HG03521 (cell line): Measurements from ENCODE around the gene COLEC12.

ENCODE experiments used
- ATAC-seq: cut with Tn5 transposase; IDR thresholded peaks from one replicate; pipeline ENCODE4 v1.9.1; 2021; ENCODE audit warnings: mild to moderate bottlenecking, moderate library complexity; ENCODE audit not compliant: unreplicated experiment

Gene COLEC12

DNA sequence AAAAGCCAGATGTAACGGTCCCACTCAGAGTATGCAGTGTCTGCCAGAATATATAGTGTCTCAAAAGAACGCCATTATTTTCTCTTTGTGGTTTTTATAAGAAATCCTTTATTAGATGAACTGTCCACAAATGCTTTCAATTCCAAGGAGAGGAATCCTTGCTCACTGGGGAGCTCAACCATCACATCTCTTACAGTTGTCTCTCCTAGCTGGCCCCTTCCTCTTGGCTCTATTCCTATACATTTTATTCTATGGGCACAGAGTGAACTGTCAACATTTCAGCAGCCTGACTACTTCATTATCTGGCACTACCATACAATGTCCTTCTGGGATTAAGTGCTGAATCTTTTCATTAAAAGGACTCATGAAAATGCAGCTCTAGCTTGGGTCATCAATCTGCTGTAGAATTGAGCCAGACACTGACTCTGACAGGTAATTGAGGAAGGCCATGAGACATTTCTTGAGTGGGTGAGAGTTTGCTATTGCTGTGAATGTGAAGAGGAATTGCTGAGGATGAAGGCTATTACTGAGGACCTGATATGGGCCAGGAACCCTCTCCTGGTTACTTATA, 136.2 kb downstream of the COLEC12 start:
- ATAC-seq: no peak

- ATAC-seq: no peak
Observed at GRCh38 chr18:363301-364085, 137.0 kb downstream of the COLEC12 start.

- ATAC-seq: no peak
Observed at GRCh38 chr18:362311-363290, 137.9 kb downstream of the COLEC12 start.

GRCh38 chr18:361941-362310, 138.6 kb downstream of the COLEC12 start:
- no peak for ATAC-seq

GRCh38 chr18:361100-361732, 139.3 kb downstream of the COLEC12 start:
- no peak for ATAC-seq

- no peak for ATAC-seq
Observed at GRCh38 chr18:360676-361075, 139.8 kb downstream of the COLEC12 start.

GRCh38 chr18:356778-357177, 143.7 kb downstream of the COLEC12 start:
- no peak for ATAC-seq

DNA sequence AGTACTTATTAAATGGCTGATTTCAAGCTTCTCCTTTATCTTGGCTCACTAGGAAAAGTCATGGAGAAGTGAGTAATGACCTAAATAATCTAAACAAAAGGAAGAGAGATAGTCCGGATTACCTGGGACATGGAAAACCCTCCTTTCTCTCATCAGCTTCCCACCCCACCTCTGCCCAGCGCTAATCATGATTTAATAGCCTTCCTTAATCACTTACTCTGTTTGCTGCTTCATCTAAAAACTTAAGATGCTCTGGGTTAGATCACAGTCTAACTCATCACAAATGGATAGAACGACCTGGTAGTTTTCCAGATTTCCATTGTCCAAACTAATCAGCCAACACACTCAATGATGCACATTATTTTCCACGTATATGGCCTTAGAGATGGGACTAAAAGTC, 144.8 kb downstream of the COLEC12 start:
- ATAC-seq: no peak

DNA sequence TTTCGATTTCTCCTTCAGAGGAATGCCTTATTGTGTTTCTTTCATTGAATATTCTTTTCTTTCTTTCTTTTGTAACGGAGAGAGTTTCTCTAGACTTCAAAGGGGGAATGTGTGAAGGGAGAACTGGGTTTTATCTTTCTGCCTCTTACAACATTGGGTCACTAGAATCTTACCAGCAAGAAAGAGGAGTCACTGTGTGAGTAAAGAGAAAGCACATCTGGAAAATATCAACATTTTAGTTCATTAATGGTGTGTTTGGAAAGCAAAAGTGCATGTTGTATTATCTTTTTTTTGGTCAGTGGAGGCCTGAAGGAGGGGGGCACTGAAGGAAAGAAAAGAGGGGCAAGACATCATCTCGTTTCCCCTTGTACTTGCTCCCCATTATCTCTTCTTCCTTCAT, 146.0 kb downstream of the COLEC12 start:
- no peak for ATAC-seq

GRCh38 chr18:354003-354402, 146.5 kb downstream of the COLEC12 start:
- no peak for ATAC-seq

DNA sequence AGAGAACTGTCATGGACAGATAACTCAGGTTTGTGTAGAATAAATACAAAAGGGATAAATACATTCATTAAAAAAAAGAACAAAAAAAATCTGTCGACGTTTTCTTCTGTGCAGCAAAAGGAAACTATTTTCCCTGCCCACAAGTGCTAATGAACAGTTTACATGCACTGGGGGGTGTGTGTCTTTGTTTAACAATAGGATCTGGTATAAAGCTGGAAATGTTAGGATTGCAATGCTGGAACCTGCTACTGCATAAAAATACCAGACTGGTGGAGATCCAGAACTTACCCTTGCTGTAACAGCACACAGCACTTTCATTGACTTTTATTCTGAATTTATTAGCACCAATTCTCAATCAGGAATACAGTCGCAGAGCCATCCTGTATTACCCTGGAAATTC, 148.1 kb downstream of the COLEC12 start:
- no peak for ATAC-seq

DNA sequence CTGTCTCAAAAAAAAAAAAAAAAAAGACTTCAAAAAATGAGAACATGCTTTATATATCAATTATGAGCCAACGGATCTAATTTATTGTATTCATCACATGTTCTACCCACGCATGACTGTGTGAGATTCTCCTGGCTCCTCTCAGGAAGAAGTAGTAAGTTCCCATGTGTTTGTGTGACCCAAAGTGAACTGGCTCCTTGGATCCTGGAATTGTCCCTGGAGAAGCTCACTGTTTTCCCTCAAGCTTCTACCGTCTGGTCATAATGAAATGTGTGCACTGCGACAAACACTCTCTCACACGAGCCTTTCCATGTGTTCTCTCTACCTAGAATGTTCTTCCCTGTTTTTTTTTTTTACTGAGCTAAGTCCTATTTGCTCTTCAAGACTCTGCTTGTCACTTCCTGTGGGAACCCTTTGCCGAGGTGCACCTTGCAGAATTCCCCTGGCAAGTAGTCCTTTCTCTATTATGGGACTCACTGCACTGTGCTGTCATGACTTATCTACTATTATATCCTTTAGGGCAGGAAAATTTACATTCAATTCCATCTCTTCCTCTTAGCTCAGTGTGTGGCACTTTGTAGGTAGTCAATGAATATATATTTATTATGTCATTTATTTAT, 149.4 kb downstream of the COLEC12 start:
- ATAC-seq: no peak

- ATAC-seq: no peak
Observed at GRCh38 chr18:346600-346999, 153.9 kb downstream of the COLEC12 start.

GRCh38 chr18:341102-341501, 159.4 kb downstream of the COLEC12 start:
- no peak for ATAC-seq

DNA sequence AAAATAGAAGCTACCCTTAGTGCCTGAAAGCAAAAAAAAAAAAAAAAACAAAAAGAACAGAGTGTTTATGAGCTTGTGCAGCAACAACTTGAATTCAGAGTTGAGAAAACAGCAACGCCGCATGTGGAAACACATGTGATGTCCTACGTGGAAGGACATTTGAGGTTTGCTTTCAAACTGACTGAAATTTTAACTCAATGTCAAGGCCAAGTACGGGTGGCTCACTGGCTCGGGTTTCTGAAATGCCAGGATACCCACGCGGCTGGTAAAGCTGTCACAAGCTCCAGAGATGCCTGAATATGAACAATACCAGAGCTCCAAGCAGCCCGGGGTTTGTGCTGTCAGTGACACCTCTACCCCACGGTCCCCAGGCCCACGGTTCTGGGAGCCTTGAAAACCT, 160.5 kb downstream of the COLEC12 start:
- no peak for ATAC-seq

GRCh38 chr18:339200-339599, 161.3 kb downstream of the COLEC12 start:
- ATAC-seq: no peak

DNA sequence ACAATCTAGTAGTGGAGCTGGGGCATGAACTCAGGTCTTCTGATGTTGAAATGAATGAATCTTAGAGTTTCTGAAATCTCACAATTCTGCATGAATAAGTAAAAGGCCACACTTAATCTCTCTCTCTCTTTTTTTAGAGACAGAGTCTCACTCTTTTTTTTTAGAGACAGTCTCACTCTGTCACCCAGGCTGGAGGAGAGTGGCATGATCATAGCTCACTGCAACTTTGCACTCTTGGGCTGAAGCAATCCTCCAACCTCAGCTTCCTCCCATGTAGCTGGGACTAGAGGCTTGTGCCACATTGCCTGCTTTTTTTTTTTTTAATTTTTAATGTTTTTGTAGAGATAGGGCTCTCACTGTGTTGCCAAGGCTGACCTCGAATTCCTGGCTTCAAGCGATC, 163.8 kb downstream of the COLEC12 start:
- ATAC-seq: no peak

DNA sequence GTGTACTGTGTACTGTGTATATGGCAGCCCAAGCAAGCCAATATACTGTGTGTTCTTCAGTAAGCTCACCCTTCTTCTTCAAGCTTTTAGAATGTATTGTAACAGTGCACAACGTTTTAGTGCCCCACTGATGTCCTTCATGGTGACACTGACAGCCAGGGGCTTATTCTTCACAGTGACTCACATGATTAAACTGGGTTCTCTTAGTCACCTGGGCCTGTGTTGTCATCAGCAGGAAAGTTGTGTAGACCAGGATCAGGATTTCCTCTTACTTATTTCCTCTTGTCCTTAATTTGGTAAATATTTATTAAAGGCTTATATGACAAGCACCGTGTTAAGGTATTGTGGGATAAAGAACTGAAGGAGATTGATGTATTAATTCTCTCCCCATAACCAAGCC, 164.8 kb downstream of the COLEC12 start:
- no peak for ATAC-seq

DNA sequence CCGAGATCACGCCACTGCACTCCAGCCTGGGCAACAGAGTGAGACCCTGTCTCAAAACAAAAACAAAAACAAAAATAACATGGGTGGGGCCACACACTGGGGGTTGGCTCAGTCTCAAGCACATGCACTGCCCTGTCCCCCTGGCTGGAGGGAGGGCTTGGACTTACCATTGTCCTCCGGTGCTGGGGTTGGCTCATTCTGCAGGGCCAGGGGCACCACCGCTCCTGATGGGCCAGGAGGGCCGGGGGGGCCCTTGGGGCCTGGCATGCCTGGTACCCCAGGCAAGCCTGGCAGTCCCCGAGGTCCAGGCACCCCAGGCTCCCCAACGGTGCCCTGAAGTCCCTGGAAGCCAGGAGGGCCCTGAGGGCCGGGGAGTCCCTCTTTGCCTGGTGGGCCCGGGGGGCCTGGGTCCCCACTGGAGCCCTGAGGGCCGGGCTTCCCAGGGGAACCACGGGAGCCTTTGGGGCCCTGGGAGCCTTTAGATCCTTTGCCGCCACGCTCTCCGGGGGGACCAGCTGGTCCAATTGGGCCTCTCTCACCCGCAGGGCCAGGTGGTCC, 165.8 kb downstream of the COLEC12 start:
- no peak for ATAC-seq

DNA sequence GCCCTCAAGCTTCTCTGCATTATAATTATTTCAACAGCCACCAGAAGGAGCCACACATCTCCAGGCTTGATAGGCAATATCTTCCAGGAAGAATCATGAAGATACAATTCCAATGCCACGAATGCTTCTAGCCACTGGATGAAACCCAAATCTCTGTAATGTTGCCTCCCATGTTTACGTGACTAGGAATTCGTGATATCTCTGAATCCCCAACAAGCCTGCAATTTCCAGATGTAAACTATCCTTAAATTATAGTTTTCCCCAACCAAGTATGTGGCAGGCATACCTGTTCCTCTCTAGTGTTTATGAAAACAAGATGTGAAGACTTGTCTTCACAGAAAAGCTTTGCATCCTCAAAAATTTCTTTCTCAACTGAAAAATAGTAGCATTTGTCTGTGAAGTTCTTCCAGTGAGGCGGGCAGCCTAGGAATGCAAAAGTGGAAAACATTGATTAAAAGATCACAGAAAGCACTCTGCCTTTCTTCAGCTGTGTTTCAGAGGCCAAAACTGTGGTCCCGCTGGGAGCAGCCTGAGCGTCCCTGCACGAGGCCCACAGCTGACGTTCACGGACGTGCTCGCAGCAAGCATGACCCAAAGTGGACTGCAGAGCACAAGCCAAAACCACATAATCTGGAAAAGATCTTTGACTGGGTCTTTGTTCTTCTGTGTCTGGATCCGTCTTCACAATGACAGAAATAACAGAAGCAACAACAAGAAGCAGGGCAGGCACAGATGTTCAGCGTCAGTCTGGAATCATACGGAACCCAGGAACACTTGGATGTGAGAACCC, 167.6 kb downstream of the COLEC12 start:
- no peak for ATAC-seq
